Endothelial cell of umbilical vein (primary cell): ENCODE measurements around the gene PF4V1. TPM values are rescaled to one million over a fixed set of nuclear protein-coding genes. Genes with fewer than 3 reads are reported as not detected.
A peak's percentile ranks its signal among the peaks of the same experiment; 100 is the strongest.

Experiments used
- BruUV-seq: library from RNA; stranded (reverse); fragments of 400-500 nt; replicated peaks from 2 replicates; lab custom pipeline; 2021; lab: Mats Ljungman, UMichigan
- CTCF ChIA-PET: fragments of 300-600, 350-600 bp; sonication (Branson Sonifier 250); formaldehyde crosslinking; loops from one replicate; lab custom pipeline; 2021; ENCODE audit warnings: antibody characterized with exemption, inconsistent platforms; lab: Charles Lee
- POLR2A ChIA-PET: fragments of 300-600, 350-600 bp; sonication (Branson Sonifier 250); formaldehyde crosslinking; loops from one replicate; lab custom pipeline; 2021; ENCODE audit warnings: antibody characterized with exemption, inconsistent platforms; lab: Charles Lee
- DNase-seq: peaks from one replicate; pipeline ENCODE4 v3.0.0-alpha.2; 2011; ENCODE audit warnings: low read depth, low spot score
- FAIRE-seq: peaks from 2 replicates; lab custom pipeline; 2011; peaks lifted over from hg19 to GRCh38; lab: Jason Lieb, UNC
- H2AFZ ChIP-seq: 2 replicates; pipeline ENCODE4 v1.6.0; 2012; ENCODE audit warnings: low read depth, low read length, control low read depth, inconsistent platforms
- H3K27ac ChIP-seq: 2 replicates; pipeline ENCODE4 v1.5.1; 2011; ENCODE audit warnings: low read depth, mild to moderate bottlenecking, control low read depth, low read length, moderate library complexity; ENCODE audit not compliant: insufficient read depth
- H3K27me3 ChIP-seq, 2 experiments: 2 replicates each; pipeline versions ENCODE4 v1.6.0 to v1.6.1; 2011; ENCODE audit warnings: low read length in 2 of 2, mixed read lengths in 1 of 2; ENCODE audit not compliant: control insufficient read depth in 2 of 2, insufficient read depth in 2 of 2
- H3K36me3 ChIP-seq, 2 experiments: 2 replicates in 1 of 2; 3 replicates in 1 of 2; pipeline ENCODE4 v1.5.1; 2011; ENCODE audit warnings: low read length in 2 of 2, mild to moderate bottlenecking in 1 of 2, moderate library complexity in 1 of 2; ENCODE audit not compliant: control insufficient read depth in 2 of 2, insufficient read depth in 2 of 2; ENCODE audit errors: extremely low read depth in 1 of 2
- H3K4me1 ChIP-seq: 3 replicates; pipeline ENCODE4 v1.5.1; 2011; ENCODE audit warnings: mild to moderate bottlenecking, low read length; ENCODE audit not compliant: control insufficient read depth, insufficient read depth; ENCODE audit errors: extremely low read depth
- H3K4me2 ChIP-seq: 2 replicates; pipeline ENCODE4 v1.6.1; 2011; ENCODE audit warnings: low read length, control low read depth, mixed read lengths; ENCODE audit not compliant: insufficient read depth
- H3K4me3 ChIP-seq, 3 experiments: fragments of 200-600 bp in 1 of 3; sonication (generic), shearing (Covaris generic) in 1 of 3; replicated peaks in 1 of 3; 2 replicates each; pipeline ENCODE4 v1.5.1; 2011 to 2016; ENCODE audit warnings: control low read depth in 3 of 3, low read length in 3 of 3, mild to moderate bottlenecking in 2 of 3, inconsistent platforms in 1 of 3, low read depth in 1 of 3, moderate library complexity in 1 of 3; ENCODE audit not compliant: insufficient read depth in 1 of 3
- H3K79me2 ChIP-seq: 2 replicates; pipeline ENCODE4 v1.6.0; 2012; ENCODE audit warnings: low read length, inconsistent platforms; ENCODE audit not compliant: control insufficient read depth, insufficient read depth
- H3K9ac ChIP-seq: replicated peaks from 2 replicates; pipeline ENCODE3; 2011; ENCODE audit warnings: low read length, control low read depth; ENCODE audit not compliant: insufficient read depth; ENCODE audit errors: extremely low read depth
- H3K9me1 ChIP-seq: replicated peaks from 3 replicates; pipeline ENCODE4 v1.6.0; 2011; ENCODE audit warnings: mild to moderate bottlenecking, low read length; ENCODE audit not compliant: control insufficient read depth, insufficient read depth; ENCODE audit errors: extremely low read depth
- H3K9me3 ChIP-seq: replicated peaks from 2 replicates; pipeline ENCODE4 v1.5.1; 2012; ENCODE audit warnings: low read length, inconsistent platforms; ENCODE audit not compliant: control insufficient read depth, insufficient read depth
- H4K20me1 ChIP-seq: replicated peaks from 2 replicates; pipeline ENCODE3; 2011; ENCODE audit warnings: mild to moderate bottlenecking, low read length; ENCODE audit not compliant: control insufficient read depth, insufficient read depth; ENCODE audit errors: extremely low read depth
- POLR2A ChIP-seq: IDR thresholded peaks from 2 replicates; pipeline ENCODE4 v1.6.1; 2012; ENCODE audit warnings: low read depth, mild to moderate bottlenecking, control low read depth, low read length
- dilution Hi-C: fragments of 300-500 bp; cut with MboI; formaldehyde crosslinking; loops from one replicate; pipeline ENCODE4 v1.15.0; 2019; ENCODE audit warnings: low sequenced_read_pairs; ENCODE audit not compliant: extremely low pct_ligation_motif_present
- intact Hi-C: fragments of 100-400 bp; cut with micrococcal nuclease; formaldehyde crosslinking; loops from one replicate; pipeline ENCODE4 v1.10.0; 2022
- polyA plus RNA-seq, 4 experiments: library from polyadenylated mRNA; depleted of rRNA in 3 of 4; stranded (reverse) in 3 of 4; unstranded in 1 of 4; fragments of >200 nt; gene quantifications; 2 replicates each; pipeline versions ENCODE4 v1.2.1 to v1.2.3, GENCODE V29; 2011 to 2012; ENCODE audit warnings: missing spikeins in 1 of 4
- total RNA-seq: library from RNA; stranded (reverse); gene quantifications from 2 replicates; pipeline ENCODE4 v1.2.3, GENCODE V29; 2021

Gene PF4V1
- total and polyA plus RNA-seq, 2 donors (not counting 3 experiments of a cell fraction or from before 2014, with no cell fraction given) = not detected

DNA sequence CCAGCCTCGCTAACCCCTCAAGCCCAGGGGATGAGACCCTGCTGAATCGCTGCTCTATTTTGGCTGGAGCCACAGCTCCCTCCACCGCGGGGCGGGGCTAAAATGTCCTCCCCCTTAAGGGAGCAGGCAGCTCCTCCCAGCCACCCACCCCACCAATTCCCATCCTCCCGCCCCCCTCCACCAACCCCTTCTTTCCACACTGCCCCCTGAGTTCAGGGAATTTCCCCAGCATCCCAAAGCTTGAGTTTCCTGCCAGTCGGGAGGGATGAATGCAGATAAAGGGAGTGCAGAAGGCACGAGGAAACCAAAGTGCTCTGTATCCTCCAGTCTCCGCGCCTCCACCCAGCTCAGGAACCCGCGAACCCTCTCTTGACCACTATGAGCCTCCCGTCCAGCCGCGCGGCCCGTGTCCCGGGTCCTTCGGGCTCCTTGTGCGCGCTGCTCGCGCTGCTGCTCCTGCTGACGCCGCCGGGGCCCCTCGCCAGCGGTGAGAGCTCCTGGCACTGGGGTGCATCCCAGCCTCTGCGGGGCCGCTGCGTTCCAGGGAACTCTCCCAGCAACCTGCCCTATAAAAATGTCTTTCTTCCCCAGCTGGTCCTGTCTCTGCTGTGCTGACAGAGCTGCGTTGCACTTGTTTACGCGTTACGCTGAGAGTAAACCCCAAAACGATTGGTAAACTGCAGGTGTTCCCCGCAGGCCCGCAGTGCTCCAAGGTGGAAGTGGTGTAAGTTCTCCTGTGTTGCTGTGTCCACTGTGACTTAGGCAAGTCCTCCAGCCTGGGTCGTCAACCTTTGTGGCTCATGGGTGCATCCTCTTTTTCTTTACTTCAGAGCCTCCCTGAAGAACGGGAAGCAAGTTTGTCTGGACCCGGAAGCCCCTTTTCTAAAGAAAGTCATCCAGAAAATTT, 16.5 kb upstream of the PF4V1 start, which contains the start of gene CXCL6:
CXCL6 (plus strand) TSS at position 306 of the 907 bp plus-strand sequence; CDS start at position 379, 73 bp downstream.
- Histone ChIP-seq H3K9me3 (no peaks in the 10 kb centered on the region), H3K36me3 (no peaks in the 10 kb centered on the region), H3K4me1 (peaks cover 12% of the 10 kb centered on the region), H4K20me1 (no peaks in the 10 kb centered on the region), H3K4me3 (peak within 1 kb of the TSS; percentile 2 to 56 (median 30)), H3K4me2 (peak within 1 kb of the TSS; percentile 59), H3K9me1 (no peaks in the 10 kb centered on the region), H3K27me3 (no peaks in the 10 kb centered on the region), H2AFZ (peak within 1 kb of the TSS; percentile 72), H3K27ac (no peak within 1 kb of the TSS), H3K79me2 (no peaks in the 10 kb centered on the region), H3K9ac (peak within 1 kb of the TSS; percentile 17)
- dilution Hi-C loops = no loop called here
- BruUV-seq = no TSS peak
- DNase-seq (peak; percentile 40), FAIRE-seq (no peak)
- CTCF ChIA-PET = interaction anchor here (0.6 to 1.6 kb wide), 6 partner anchors 9 to 175 kb away, joined by 3 to 6 read pairs (median 4); partner anchors contain the start of gene PF4V1
- intact Hi-C loops = no loop called here
- TF ChIP-seq POLR2A = no peak
- POLR2A ChIA-PET = no interaction called here

GRCh38 chr4:73839071-73839470, 14.0 kb upstream of the PF4V1 start:
- H3K9ac ChIP-seq = no peak overlapping the region
- DNase-seq (no peak), FAIRE-seq (no peak)
- ChIA-PET CTCF (interaction anchor here (1.3 kb wide), 1 partner anchor 26 kb away, joined by 3 read pairs; no protein-coding TSS in a partner anchor), POLR2A (no interaction called here)
- no peak overlapping the region for H3K4me2 ChIP-seq
- no peak for TF ChIP-seq POLR2A
- H3K9me3 ChIP-seq = no peaks in the 10 kb centered on the region
- intact Hi-C loops = no loop called here
- peaks cover 25% of the 10 kb centered on the region for H3K4me1 ChIP-seq
- no peaks in the 10 kb centered on the region for H4K20me1 ChIP-seq
- no peak overlapping the region for H3K4me3 ChIP-seq
- no peaks in the 10 kb centered on the region for H3K79me2 ChIP-seq
- dilution Hi-C loops = no loop called here
- no peaks in the 10 kb centered on the region for H3K9me1 ChIP-seq
- no TSS peak for BruUV-seq
- H3K27me3 ChIP-seq = no peaks in the 10 kb centered on the region
- no peak overlapping the region for H2AFZ ChIP-seq
- no peaks in the 10 kb centered on the region for H3K36me3 ChIP-seq
- H3K27ac ChIP-seq = no peak overlapping the region
